Activated CD4-positive, alpha-beta memory T cell treated with anti-CD3 and anti-CD28 coated beads for 36 hours (primary cell): Measurements from ENCODE around the gene KANSL1. TPM values are rescaled to one million over a fixed set of nuclear protein-coding genes. Genes with fewer than 3 reads are reported as not detected.
"Not testable (repeated sequence)": the region's sequence is repeated elsewhere in the genome, so short reads cannot be mapped to it uniquely, and the experiment has no call there.

Experiments used
- CTCF ChIA-PET: fragments of 350-600 bp; sonication (Branson Sonifier 250); formaldehyde crosslinking; loops from one replicate; lab custom pipeline; 2021; ENCODE audit warnings: antibody characterized with exemption, inconsistent platforms; lab: Charles Lee
- POLR2A ChIA-PET: fragments of 350-600 bp; sonication (Branson Sonifier 250); formaldehyde crosslinking; loops from one replicate; lab custom pipeline; 2021; ENCODE audit warnings: antibody characterized with exemption; lab: Charles Lee
- DNase-seq: peaks from one replicate; pipeline ENCODE4 v3.0.0-alpha.2; 2020
- H3K27ac Mint-ChIP-seq: one replicate; pipeline ENCODE4 v1.8.0; 2021; ENCODE audit warnings: mixed read lengths
- H3K27me3 Mint-ChIP-seq: one replicate; pipeline ENCODE4 v1.8.0; 2021; ENCODE audit warnings: mixed read lengths
- H3K36me3 Mint-ChIP-seq: one replicate; pipeline ENCODE4 v1.8.0; 2021; ENCODE audit warnings: mixed read lengths
- H3K4me1 Mint-ChIP-seq: one replicate; pipeline ENCODE4 v1.8.0; 2021; ENCODE audit warnings: low read depth, mixed read lengths
- H3K4me3 Mint-ChIP-seq: one replicate; pipeline ENCODE4 v1.8.0; 2021; ENCODE audit warnings: mild to moderate bottlenecking, mixed read lengths
- H3K9me3 Mint-ChIP-seq: one replicate; pipeline ENCODE4 v1.8.0; 2021; ENCODE audit warnings: mixed read lengths
- intact Hi-C: fragments of 100-400 bp; cut with micrococcal nuclease; formaldehyde crosslinking; loops from one replicate; pipeline ENCODE4 v1.15.1; 2023
- total RNA-seq, 2 experiments: library from RNA; stranded (reverse); gene quantifications; one replicate each; pipeline ENCODE4 v1.2.3, GENCODE V29; 2021

Gene KANSL1
- total RNA-seq, 2 experiments from 2014 or later: 57.3 to 63.8 TPM

DNA sequence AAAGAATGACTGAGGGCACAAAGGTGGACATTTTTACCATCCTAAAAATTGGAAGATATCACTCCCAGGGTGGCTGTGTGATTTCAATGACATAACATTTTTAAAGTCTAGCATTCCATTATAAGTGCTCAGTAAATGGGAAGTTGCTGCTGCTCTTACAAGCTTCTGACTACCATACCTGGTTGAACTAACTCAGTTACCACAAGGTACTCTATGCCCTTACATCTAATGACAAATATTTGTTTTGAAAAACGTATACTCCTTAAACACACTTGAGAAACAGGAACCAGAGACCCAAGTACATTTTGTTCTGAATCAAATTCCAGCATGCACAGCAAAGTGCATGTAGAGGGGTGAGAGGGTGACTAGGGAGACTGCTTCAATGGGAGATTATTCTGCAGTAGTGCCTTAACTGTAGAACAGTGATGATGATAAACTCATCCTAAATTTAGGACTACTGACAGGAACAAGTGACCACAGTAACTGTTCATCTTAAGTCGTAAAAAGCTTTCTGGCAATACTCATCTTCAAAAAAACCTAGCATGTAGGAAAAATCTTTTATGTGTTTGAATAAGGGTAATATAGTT lies 83.5 kb downstream of the KANSL1 start:
- Mint-ChIP-seq H3K27ac (no peak overlapping the region), H3K4me1 (peaks cover 69% of the 10 kb centered on the region), H3K27me3 (no peaks in the 10 kb centered on the region), H3K9me3 (no peaks in the 10 kb centered on the region), H3K4me3 (no peak overlapping the region), H3K36me3 (no peaks in the 10 kb centered on the region)
- intact Hi-C loops: no loop called here
- CTCF ChIA-PET: no interaction called here
- POLR2A ChIA-PET: no interaction called here
- DNase-seq: no peak

DNA sequence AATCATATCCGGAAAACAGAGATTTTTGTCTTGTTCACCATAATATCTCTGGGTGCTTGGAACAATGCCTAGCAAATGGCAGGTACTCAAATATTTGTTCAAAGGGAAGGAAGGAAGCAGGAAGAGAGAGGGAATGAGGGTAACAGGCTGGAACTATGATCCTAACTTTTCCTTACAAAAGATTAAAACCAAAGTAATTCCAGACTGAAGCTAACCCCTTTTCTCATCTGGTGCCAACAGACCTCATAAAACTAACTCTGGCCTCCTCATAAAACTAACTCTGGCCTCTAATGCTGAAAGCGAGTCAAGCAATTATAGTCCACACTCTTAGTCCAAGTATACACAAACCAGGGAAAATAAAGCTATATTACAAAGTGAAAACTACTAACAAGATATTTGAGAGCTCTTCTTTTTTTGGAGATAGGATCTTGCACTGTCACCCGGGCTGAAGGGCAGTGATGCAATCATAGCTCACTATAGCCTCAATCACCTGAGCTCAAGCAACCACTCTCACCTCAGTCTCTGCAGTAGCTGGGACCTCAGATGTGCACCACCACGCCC lies 84.6 kb downstream of the KANSL1 start:
- DNase-seq: no peak
- no peaks in the 10 kb centered on the region for H3K9me3 Mint-ChIP-seq
- ChIA-PET POLR2A (interaction anchor here (0.6 kb wide), 1 partner anchor 41 kb away, joined by 3 read pairs; no protein-coding TSS in a partner anchor), CTCF (interaction anchor here (1.1 to 1.2 kb wide), 2 partner anchors 9 to 64 kb away, joined by 3 to 5 read pairs; no protein-coding TSS in a partner anchor)
- H3K27me3 Mint-ChIP-seq: no peaks in the 10 kb centered on the region
- H3K4me1 Mint-ChIP-seq: peaks cover 71% of the 10 kb centered on the region
- no peak overlapping the region for H3K27ac Mint-ChIP-seq
- no peak overlapping the region for H3K4me3 Mint-ChIP-seq
- H3K36me3 Mint-ChIP-seq: no peaks in the 10 kb centered on the region
- intact Hi-C loops: no loop called here

DNA sequence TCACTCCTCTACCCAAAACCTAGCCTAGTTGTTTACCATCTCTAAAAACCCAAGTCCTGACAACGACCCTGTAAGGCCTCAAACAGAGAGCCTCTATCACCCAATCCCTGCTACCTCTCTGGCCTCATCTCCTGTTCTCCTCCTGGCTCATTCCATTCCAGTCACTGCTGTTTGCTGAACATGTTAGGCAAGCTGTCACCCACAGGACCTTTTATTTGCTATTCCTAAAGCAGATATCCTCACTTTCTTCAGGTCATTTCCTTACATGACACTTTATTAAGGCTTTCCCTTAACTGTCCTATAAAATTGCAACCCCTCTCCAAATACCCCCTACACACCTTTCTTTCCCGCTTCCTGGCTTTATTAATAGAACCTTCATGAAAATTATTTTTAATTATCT lies 85.1 kb downstream of the KANSL1 start:
- H3K9me3 Mint-ChIP-seq: no peaks in the 10 kb centered on the region
- H3K27ac Mint-ChIP-seq: no peak overlapping the region
- H3K36me3 Mint-ChIP-seq: no peaks in the 10 kb centered on the region
- no peak overlapping the region for H3K4me3 Mint-ChIP-seq
- DNase-seq: no peak
- ChIA-PET POLR2A (interaction anchor here (0.6 kb wide), 1 partner anchor 47 kb away, joined by 3 read pairs; no protein-coding TSS in a partner anchor), CTCF (interaction anchor here (1.1 to 1.2 kb wide), 2 partner anchors 8 to 64 kb away, joined by 3 to 5 read pairs; no protein-coding TSS in a partner anchor)
- intact Hi-C loops: no loop called here
- no peaks in the 10 kb centered on the region for H3K27me3 Mint-ChIP-seq
- H3K4me1 Mint-ChIP-seq: peaks cover 71% of the 10 kb centered on the region

DNA sequence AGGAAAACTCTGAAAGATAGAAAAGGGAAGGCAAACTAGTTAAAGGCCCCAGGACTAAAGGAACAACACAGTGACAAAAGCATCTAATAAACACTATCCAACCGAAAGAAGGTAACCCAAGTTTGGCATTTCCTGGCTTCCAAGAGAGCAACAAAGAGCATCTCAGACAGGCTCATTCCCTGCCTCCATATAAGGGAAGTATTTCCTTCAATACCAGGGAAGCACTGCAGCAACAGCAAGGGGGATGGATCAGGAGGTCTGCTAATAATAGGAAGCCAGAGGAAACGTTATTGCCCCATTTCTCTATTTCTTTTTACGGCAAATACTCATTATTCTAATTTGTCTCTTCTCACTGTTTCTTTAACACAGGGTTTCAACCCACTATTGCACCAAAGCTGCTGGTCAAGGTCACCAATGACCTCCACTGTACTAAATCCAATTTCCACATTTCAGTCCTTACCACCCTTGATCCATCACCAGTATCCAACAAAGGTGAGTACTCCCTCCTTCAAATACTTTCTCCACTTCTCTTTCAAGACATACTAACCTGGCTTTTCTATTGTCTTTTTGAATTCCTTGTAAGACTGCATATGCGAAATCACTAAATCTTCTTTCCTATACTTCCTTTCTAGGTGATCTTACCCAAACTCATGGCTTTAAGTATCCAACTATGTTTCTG lies 86.1 kb downstream of the KANSL1 start:
- Mint-ChIP-seq H3K36me3 (no peaks in the 10 kb centered on the region), H3K4me1 (peaks cover 75% of the 10 kb centered on the region), H3K9me3 (no peaks in the 10 kb centered on the region), H3K27ac (no peak overlapping the region), H3K27me3 (no peaks in the 10 kb centered on the region), H3K4me3 (no peak overlapping the region)
- intact Hi-C loops: no loop called here
- ChIA-PET CTCF (no interaction called here), POLR2A (no interaction called here)
- DNase-seq: no peak

DNA sequence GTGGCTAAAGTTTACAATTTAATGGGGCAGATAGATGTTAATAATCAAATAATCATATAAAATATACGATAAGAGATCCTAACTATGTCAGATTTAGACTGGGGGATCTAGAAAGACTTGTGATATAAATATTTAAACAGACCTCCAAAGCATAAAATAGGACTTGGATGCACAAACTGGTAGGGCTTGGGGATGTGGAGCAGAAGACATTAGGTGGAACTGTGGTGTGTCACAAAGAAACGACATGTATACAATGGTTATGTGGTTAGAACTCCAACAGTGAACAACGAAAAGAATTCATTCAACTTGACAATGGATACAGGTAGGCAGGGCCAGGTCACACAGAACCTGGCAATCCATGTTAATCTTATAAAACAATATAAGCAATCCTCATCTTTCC lies 90.4 kb downstream of the KANSL1 start:
- H3K27ac Mint-ChIP-seq, H3K9me3 Mint-ChIP-seq, H3K27me3 Mint-ChIP-seq, H3K36me3 Mint-ChIP-seq, POLR2A ChIA-PET, H3K4me3 Mint-ChIP-seq, DNase-seq: not testable (repeated sequence)
- peaks cover 73% of the 10 kb centered on the region for H3K4me1 Mint-ChIP-seq
- intact Hi-C loops: loop anchor here (5.0 kb wide), 1 partner anchor 39 kb away; no protein-coding TSS in a partner anchor
- CTCF ChIA-PET: interaction anchor here (0.8 to 1.0 kb wide), 2 partner anchors 17 to 90 kb away, joined by 3 read pairs; partner anchors contain the start of gene KANSL1

DNA sequence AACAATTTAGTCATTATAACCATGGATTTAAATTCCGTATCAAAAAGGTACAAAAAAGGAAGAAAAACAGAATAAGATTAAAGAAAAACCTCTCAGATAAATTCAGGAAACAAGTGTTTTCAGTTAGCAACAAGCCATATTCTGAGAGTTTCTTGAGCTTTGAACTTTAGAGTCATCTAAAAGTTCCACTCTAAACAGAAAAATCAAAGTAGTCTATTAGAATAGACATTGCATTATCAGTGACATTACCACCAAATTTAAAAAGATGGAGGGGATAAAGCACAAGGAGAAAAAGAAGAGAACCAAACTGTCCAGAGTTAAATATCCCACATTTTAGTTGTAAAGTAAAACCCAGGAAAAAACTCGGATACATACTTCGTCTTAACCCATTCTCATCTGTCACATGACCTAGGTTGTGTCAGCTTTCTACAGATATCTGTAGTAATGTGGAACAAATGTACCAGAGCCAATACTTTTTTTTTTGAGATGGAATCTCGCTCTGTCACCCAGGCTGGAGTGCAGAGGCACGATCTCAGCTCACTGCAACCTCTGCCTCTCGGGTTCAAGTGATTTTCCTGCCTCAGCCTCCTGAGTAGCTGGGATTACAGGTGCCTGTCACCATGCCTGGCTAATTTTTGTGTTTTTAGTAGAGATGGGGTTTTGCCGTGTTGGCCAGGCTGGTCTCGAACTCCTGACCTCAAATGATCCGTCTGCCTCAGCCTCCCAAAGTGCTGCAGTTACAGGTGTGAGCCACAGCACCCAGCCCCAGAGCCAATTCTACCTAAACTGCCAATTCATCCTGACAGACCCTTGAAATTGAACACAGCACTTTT lies 91.2 kb downstream of the KANSL1 start:
- H3K27me3 Mint-ChIP-seq, CTCF ChIA-PET, H3K9me3 Mint-ChIP-seq, H3K4me3 Mint-ChIP-seq, H3K36me3 Mint-ChIP-seq, H3K27ac Mint-ChIP-seq, DNase-seq: not testable (repeated sequence)
- H3K4me1 Mint-ChIP-seq: peaks cover 71% of the 10 kb centered on the region
- intact Hi-C loops: loop anchor here (1.0 to 5.0 kb wide), 4 partner anchors 40 to 93 kb away; no protein-coding TSS in a partner anchor
- POLR2A ChIA-PET: interaction anchor here (0.9 kb wide), 1 partner anchor 53 kb away, joined by 3 read pairs; no protein-coding TSS in a partner anchor

DNA sequence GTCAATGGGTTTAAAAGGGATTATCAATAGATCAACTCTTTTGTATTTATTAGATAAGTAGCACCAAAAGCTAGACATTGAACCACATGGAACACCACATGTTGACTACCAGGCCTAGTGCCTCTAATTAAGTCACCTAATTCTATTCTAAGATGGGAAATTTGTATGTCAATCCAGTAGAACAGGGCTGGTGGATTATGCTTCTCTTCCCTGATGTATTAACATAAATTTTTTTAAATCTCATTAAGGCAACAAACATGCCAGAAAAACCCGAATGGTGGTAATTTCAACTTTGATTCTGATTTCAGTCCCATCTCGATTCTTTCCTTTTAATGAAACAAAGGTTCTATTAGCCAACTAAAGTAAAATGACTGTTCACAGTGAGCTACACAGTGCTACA lies 92.6 kb downstream of the KANSL1 start:
- peaks cover 62% of the 10 kb centered on the region for H3K4me1 Mint-ChIP-seq
- peak overlapping the region; percentile 71 for H3K27ac Mint-ChIP-seq
- intact Hi-C loops: loop anchor here (2.0 to 5.0 kb wide), 3 partner anchors 42 to 94 kb away; no protein-coding TSS in a partner anchor
- no peaks in the 10 kb centered on the region for H3K36me3 Mint-ChIP-seq
- no peak for DNase-seq
- no peaks in the 10 kb centered on the region for H3K27me3 Mint-ChIP-seq
- ChIA-PET POLR2A (no interaction called here), CTCF (interaction anchor here (0.6 to 1.9 kb wide), 7 partner anchors 8 to 112 kb away, joined by 3 to 8 read pairs (median 4); partner anchors contain the start of gene KANSL1)
- no peak overlapping the region for H3K4me3 Mint-ChIP-seq
- H3K9me3 Mint-ChIP-seq: no peaks in the 10 kb centered on the region

DNA sequence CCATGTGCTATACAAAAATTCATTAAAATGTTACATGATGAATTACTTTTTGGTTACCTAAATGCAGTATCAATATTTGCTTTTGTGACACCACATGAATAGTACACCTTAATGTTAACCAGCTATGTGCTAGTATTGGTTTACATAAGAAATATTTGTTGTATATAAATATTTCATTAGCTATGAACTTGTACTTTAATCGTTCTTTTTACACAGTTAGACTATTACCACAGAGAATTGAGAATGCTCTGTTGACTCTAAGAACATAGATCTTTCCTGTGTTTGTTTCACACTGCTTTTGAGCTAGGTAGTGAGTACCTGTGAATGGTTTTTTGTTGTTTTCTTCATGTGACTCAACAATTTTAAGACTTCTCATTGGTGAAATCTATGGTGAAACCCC lies 93.4 kb downstream of the KANSL1 start:
- ChIA-PET POLR2A (no interaction called here), CTCF (interaction anchor here (1.2 to 1.9 kb wide), 5 partner anchors 9 to 113 kb away, joined by 4 to 8 read pairs (median 5); partner anchors contain the start of gene KANSL1)
- Mint-ChIP-seq H3K4me3 (no peak overlapping the region), H3K9me3 (no peaks in the 10 kb centered on the region), H3K4me1 (peaks cover 66% of the 10 kb centered on the region), H3K27me3 (no peaks in the 10 kb centered on the region), H3K36me3 (no peaks in the 10 kb centered on the region), H3K27ac (no peak overlapping the region)
- no peak for DNase-seq
- intact Hi-C loops: loop anchor here (2.0 to 5.0 kb wide), 3 partner anchors 42 to 95 kb away; no protein-coding TSS in a partner anchor

DNA sequence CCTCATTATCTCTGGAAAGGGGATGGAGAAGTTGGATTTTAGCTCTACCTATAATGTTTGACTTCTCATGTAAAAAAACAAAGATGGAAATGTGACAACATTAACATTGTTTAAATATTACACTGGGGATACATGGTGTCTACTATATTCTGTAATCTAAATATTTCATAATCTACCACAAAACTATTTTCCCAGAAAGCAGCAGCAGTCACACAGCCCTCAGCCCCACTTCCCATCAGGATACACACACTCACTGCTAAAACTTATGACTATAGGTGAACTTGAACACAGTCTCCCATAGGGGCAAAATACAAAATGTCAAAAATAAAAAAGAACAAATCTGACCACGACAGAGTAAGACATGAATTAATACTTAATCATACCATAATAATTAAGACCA lies 95.7 kb downstream of the KANSL1 start:
- H3K36me3 Mint-ChIP-seq: peaks cover 2% of the 10 kb centered on the region
- intact Hi-C loops: no loop called here
- H3K4me3 Mint-ChIP-seq: no peak overlapping the region
- POLR2A ChIA-PET: no interaction called here
- H3K27me3 Mint-ChIP-seq: no peaks in the 10 kb centered on the region
- DNase-seq: no peak
- CTCF ChIA-PET: no interaction called here
- no peak overlapping the region for H3K27ac Mint-ChIP-seq
- peaks cover 63% of the 10 kb centered on the region for H3K4me1 Mint-ChIP-seq
- no peaks in the 10 kb centered on the region for H3K9me3 Mint-ChIP-seq

DNA sequence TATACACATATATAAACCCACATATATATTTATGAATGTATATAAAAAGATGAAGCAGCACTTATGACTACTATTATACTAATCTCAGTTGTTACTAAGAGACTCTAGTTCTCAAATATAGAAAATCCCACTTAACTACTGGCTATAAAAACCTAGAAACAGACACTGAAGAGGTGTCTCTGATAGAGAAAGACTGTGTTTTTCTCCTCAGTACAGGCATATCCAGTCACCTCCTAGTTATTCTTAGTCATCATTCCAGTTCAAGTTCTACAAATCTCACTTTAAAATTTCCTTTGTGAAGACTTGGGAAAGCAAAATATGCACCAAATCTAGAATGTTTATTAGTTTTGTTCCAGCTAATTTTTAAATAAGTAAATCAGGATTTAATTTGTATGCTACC lies 100.2 kb downstream of the KANSL1 start:
- CTCF ChIA-PET: interaction anchor here (1.2 kb wide), 1 partner anchor 95 kb away, joined by 4 read pairs; no protein-coding TSS in a partner anchor
- Mint-ChIP-seq H3K27me3 (no peaks in the 10 kb centered on the region), H3K36me3 (peaks cover 10% of the 10 kb centered on the region), H3K9me3 (no peaks in the 10 kb centered on the region), H3K4me3 (no peak overlapping the region), H3K4me1 (peaks cover 55% of the 10 kb centered on the region), H3K27ac (no peak overlapping the region)
- intact Hi-C loops: no loop called here
- POLR2A ChIA-PET: no interaction called here
- no peak for DNase-seq

DNA sequence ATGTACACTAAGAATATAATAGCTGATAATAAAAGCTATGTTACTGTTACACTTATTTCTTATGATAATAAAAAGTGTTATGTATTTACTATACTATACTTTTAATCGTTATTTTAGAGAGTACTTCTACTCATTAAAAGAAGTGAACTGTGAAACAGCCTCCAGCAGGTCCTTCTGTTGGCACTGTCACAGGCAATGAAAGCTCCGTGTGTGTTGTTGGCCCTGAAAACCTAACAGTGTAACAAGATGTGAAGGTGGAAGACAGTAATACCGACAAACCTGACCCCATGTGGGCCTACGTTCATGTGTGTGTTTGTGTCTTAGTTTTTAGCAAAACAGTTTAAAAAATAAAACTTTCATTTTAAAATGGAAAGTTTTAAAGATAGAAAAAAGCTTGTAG lies 102.4 kb downstream of the KANSL1 start:
- CTCF ChIA-PET: interaction anchor here (0.8 to 1.7 kb wide), 3 partner anchors 29 to 122 kb away, joined by 3 to 5 read pairs (median 5); no protein-coding TSS in a partner anchor
- DNase-seq: no peak
- no peaks in the 10 kb centered on the region for H3K27me3 Mint-ChIP-seq
- no peak overlapping the region for H3K4me3 Mint-ChIP-seq
- peaks cover 12% of the 10 kb centered on the region for H3K36me3 Mint-ChIP-seq
- no peak overlapping the region for H3K27ac Mint-ChIP-seq
- intact Hi-C loops: no loop called here
- POLR2A ChIA-PET: no interaction called here
- H3K4me1 Mint-ChIP-seq: peaks cover 57% of the 10 kb centered on the region
- no peaks in the 10 kb centered on the region for H3K9me3 Mint-ChIP-seq
